T-helper 1 cell (primary cell): ENCODE measurements around the gene NFKBIA.
"Not testable (repeated sequence)": the region's sequence is repeated elsewhere in the genome, so short reads cannot be mapped to it uniquely, and the experiment has no call there.

Experiments used
- DNase-seq, 5 donors: peaks; one replicate each; pipeline ENCODE4 v3.0.0-alpha.2; 2012 to 2020
- total RNA-seq, 4 donors: gene quantifications; one replicate each; lab custom pipeline; 2026; lab: John Stamatoyannopoulos, UW

NFKBIA gene, protein sequence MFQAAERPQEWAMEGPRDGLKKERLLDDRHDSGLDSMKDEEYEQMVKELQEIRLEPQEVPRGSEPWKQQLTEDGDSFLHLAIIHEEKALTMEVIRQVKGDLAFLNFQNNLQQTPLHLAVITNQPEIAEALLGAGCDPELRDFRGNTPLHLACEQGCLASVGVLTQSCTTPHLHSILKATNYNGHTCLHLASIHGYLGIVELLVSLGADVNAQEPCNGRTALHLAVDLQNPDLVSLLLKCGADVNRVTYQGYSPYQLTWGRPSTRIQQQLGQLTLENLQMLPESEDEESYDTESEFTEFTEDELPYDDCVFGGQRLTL
- total RNA-seq, result 1,160 to 2,979 (median 2,024) reads per million in 4 donors

DNA sequence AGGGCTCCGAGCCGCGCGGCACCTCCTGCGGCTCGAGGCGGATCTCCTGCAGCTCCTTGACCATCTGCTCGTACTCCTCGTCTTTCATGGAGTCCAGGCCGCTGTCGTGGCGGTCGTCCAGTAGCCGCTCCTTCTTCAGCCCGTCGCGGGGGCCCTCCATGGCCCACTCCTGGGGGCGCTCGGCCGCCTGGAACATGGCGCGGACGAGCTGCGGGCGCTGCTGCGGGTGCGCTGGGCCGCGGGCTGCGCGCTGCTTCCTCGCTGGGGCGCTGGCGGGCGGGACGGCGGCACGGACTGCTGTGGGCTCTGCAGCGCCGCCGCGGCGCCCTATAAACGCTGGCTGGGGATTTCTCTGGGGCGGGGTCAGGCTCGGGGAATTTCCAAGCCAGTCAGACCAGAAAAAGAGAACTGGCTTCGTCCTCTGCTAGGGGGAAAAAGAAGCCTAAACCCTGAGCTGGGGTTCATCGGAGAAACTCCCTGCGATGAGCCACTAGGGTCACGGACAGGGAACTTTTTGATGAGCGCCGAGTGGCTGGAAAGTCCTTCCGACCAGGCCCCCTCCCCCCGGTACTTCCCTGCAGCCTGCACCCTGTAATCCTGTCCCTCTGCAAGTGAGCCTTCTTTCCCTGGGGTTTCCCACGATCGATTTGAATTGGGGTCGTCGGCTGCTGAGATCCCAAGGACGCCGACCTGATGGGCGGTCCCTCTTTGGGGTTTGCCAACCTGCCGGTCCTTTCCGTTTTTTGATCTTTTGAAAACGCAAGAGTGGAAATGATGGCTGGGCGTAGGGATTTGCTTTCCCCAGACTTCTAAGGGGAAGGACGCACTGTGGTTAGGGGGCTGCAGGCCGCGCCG is at the start of gene NFKBIA:
Gene NFKBIA (minus strand): TSS at position 301 of the 855 bp plus-strand sequence. CDS start 105 bp downstream, at position 196.
- DNase-seq, result peak; percentile 85 to 94 (median 90)

DNA sequence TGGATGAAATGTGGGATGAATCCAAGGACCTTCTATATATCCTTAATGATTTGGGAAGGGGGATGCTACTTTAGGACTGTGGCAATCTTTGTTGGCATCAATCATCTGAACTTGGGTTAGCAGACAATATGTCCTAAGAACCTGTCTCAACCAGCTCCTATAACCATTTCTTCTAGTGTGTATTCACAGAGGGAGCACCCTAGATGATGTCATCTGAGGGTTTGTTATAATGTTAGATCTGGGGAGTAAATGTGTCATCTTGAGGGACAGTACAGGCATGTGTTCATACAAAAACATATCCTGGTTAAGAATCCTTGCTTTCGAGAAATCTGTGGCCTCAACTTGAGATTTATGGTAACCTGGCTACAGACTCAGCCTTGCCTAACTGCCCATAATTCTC is 41.9 kb upstream of the NFKBIA start:
- no peak for DNase-seq

DNA sequence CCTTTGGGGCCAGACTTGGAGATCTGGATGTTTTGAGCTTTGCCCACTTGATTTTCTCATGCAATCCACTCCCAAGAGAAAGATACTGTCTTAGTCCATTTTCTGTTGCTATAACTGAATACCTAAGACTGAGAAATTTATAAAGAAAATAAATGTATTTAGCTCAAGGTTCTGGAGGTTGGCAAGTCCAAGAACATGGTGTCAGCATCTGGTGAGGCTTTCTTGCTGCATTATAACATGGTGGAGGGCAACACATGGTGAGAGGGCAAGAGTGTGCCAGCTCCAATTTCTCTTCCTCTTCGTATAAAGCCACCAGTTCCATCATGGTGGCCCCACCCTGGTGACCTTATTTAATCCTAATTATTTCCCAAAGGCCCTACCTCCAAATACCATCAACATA is 39.6 kb upstream of the NFKBIA start:
- DNase-seq, result no peak

GRCh38 chr14:35441160-35441559 is 36.6 kb upstream of the NFKBIA start:
- no peak for DNase-seq

- DNase-seq, result peak in 1 of 5 donors; percentile 30
Observed at GRCh38 chr14:35438910-35439713, 34.6 kb upstream of the NFKBIA start.

DNA sequence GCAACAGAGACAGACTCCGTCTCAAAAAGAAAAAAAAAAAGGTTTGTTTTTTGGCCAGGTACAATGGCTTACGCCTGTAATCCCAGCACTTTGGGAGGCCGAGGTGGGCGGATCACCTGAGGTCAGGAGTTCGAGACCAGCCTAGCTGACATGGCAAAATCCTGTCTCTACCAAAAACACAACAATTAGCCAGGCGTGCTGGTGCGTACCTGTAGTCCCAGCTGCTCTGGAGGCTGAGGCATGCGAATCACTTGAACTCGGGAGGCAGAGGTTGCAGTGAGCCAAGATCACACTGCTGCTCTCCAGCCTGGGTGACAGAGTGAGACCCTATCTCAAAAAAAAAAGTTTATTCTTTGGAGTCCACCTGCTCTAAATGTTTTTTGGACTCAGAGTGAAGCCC is 33.9 kb upstream of the NFKBIA start:
- DNase-seq, result not testable (repeated sequence)

DNA sequence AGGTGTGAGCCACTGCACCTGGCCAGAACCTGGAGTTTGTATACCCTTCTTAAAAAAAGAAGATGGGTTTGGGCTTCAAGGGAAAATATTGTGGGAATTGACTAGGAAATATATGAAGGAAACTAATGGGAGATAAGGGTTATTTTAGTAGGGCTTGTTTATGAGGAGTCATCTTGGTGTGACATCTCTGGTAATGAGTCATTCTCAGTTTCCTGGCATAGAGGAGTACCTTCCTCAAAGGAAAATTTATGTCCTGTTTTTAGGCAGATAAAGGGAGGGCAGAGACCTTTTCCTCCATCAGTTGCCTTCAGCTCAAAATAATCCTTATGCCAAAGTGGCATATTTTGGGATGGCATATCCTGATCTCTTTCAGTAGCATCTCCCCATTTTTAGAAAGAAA is 30.6 kb upstream of the NFKBIA start:
- no peak for DNase-seq

GRCh38 chr14:35433826-35434225 is 29.3 kb upstream of the NFKBIA start:
- no peak for DNase-seq

- DNase-seq, result no peak
Observed at GRCh38 chr14:35430459-35431199, 26.1 kb upstream of the NFKBIA start.

DNA sequence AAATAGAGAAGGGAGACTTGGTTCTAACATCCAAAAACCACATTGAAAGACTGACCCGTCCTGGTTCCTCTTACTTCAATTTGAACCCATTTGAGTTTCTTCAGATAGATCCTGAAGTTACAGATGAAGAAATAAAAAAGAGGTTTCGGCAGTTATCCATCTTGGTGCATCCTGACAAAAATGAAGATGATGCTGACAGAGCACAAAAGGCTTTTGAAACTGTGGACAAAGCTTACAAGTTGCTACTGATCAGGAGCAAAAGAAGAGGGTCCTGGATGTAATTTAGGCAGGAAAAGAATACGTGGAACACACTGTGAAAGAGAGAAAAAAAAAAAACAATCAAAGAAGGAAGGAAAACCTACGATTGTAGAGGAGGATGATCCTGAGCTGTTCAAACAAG is 25.4 kb upstream of the NFKBIA start:
- no peak for DNase-seq

GRCh38 chr14:35425850-35426249 is 21.3 kb upstream of the NFKBIA start:
- no peak for DNase-seq

GRCh38 chr14:35423621-35424020 is 19.1 kb upstream of the NFKBIA start:
- no peak for DNase-seq

GRCh38 chr14:35420036-35420811 is 15.7 kb upstream of the NFKBIA start:
- no peak for DNase-seq

DNA sequence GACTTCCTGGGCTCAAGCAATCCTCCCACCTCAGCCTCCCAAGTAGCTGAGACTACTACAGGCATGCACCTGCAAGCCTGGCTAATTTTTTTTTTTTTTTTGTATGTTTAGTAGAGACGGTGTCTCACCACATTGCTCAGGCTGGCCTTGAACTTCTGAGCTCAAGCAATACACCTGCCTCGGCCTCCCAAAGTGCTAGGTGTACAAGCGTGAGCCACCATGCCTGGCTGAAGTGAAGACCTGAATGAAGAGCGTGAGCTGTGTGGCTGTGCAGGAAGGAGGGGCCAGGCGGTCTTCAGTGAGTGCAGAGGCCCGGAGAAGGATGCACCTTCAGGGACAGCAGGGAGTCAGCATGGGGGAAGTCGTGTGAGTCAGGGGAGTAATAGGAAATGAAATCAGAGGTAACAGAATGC is 14.9 kb upstream of the NFKBIA start:
- no peak for DNase-seq

- DNase-seq, result no peak
Observed at GRCh38 chr14:35418093-35418492, 13.5 kb upstream of the NFKBIA start.

- peak; percentile 40 to 62 (median 56) for DNase-seq
Observed at GRCh38 chr14:35416108-35416750, 11.7 kb upstream of the NFKBIA start.

DNA sequence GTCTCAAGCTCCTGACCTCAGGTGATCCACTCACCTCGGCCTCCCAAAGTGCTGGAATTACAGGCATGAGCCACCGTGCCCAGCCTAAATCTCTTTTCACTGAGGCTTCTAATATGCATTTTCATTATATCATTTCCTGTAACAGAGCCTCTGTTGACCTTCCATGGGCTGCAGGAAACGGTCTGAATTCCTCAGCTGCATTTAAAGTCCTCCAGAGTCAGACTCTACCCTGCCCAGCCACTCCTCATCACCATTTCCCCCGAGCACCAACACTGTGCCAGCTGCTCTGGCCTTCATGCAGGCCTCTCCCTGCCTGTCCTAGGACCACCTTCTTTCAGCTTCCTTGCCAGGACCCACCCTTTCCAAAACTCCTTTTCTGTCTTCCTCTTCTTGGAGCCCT is 9.8 kb upstream of the NFKBIA start:
- no peak for DNase-seq

DNA sequence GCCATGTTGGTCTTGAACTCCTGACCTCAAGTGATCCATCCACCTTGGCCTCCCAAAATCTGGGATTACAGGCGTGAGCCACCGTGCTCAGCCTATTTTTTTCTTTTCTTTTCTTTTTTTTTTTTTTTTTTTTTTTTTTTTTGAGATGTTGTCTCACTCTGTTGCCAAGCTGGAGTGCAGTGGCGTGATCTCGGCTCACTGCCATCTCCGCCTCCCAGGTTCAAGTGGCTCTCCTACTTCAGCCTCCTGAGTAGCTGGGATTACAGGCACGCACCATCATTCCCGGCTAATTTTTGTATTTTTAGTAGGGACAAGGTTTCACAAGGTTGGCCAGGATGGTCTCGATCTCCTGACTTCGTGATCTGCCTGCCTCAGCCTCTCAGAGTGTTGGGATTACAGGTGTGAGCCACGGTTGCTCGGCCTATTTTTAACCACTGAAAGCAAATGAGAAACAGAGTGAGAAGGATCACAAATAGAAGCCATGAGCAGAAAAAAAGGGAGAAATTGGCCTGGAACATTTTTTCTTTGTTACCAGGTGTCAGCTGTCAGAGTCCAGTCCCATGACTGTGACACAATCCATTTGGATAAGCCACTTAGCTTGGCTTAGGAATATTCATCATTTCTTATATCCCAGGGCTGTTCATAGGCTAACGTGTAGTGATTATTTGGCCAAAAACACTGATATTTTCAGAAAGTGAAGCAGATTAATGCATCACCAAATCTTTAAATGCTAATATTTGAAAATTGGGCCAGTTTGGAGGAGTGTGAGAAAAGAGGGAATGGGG is 7.9 kb upstream of the NFKBIA start:
- DNase-seq, result no peak

GRCh38 chr14:35410858-35411257 is 6.3 kb upstream of the NFKBIA start:
- DNase-seq, result no peak

DNA sequence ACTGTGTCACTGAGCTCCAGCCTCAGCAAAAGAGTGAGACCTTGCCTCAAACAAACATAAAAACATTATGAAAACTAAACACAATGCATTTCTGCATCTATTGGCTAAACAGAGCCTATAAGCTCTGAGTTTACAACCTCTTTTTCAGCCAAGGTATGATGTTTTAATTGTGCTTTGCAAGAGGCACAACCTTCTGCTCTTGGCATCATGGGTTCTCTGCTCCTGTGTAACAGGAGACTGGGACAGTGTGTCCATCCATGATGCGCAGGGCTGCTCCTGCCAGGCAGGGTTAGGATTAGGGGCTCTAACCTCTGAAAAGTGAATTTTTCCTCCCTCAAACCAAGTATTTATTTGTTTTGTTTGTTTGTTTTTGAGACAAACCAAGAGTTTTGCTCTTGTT is 5.0 kb upstream of the NFKBIA start:
- DNase-seq, result no peak
